NCI-H1436 (cell line): Measurements from ENCODE around the gene CRB2.
"Not testable (repeated sequence)": the region's sequence is repeated elsewhere in the genome, so short reads cannot be mapped to it uniquely, and the experiment has no call there.

Experiments
- DNase-seq: peaks from one replicate; lab custom pipeline; 2025; lab: John Stamatoyannopoulos, UW

The CRB2 gene

DNA sequence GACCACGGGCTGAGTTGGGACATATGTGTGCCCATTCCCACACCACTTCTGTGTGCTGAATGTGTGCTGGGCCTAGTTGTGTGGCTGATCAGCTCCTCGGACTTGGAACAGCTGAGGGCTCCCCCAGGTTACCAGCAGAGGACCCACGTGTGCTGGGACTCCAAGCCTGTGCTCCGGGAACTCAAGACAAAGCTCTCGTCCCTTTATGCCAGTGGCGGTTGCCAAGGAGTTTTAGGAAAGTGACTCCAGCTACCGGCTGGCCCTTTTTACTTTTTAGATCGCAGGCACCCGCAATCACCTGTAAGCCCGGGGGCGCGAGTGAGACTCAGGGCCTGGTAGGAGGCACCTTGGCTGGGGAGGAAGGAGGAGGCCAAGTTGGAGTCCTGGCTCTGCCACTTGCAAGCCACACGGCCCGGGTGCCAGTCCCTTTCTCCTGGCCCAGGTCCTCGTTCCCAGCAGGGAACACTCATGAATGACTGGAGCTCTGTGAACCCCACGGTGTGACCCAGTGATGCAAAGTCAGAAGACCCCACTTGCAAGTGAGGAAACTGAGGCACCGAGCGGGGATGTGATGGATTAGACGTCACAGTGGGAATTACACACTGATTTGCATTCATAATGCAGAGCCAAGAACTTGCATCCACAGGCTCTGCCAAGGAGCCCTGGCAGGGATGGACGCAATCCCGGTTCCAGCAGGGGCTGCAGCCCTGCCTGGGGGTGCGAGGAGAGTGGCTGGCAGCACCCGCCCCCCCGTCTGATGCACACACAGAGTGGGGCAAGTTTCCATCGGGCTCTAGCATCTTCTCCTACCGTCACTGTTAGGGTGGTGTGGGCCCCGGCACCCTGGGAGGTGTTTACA, 26.9 kb downstream of the CRB2 start:
- DNase-seq: no peak

DNA sequence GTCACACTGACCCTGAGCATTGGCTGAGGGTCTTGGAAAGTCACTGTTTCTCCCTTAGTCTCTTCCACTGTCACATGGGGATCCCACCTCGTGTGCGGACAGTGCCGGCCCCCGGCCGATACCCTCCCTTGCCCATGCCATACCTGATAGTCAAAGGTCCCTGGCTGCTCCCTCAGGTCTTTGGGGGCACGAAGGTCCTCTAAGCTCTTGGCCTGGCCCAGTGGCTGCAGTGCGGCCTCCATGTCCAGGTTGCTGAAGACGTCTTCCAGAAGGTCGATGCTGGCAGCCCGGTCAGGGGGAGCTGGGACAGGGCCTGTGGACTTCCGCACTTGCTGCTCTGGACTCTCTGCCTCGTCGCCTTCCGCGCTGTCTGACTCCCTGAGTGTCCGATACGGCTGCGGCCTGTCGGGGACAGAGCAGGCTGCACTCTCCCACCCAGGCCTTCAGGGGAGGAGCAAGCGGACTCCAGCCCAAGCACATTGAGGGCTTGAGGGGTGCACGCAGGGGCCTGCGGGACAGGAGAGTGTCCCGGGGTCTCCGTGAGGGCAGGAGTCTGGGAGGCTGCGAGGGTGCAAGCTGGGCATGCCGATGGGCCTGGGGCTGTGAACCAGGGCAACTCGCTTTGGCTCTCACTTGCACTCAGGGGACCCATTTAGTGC, 27.6 kb downstream of the CRB2 start:
- no peak for DNase-seq

DNA sequence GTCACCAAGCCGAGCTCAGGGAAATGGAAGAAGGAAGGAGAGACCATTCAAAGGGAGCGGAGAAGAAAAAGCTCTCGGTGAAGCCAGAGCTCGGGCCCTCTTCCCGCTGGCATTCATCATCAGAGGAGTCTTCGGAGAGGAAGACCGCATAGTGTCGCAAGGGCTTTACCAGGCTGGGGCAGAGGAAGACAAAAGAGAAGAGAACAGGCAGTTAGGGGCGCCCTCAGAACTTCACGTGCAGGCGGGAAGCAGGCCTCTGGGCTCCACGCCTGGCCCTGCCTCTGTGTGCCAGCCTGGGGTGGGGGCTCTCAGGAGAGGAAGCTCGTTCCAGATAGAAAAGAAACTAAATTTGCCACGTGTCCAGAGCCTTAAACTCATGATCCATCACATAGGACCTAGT, 31.7 kb downstream of the CRB2 start:
- DNase-seq: no peak

GRCh38 chr9:123389070-123389469, 33.1 kb downstream of the CRB2 start:
- DNase-seq: no peak

DNA sequence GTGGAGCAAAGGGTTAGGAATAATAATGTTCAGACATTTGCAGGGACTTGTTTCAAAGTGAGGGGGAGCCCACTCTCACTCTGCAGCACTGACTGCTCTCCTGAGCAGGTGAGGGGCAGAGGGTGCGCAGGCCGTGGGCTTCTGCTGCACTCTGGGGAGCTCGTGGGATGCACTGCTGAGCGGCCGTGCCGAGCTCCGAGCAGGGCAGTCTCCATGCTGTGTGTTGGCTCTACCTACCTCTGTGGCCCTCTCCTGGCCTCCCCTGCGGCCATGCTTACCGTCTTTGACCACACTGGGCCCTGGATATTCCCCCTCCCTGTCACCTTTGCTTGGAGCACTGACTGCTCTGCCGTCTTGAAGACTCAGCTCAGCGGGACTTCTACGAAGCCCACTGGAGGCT, 33.7 kb downstream of the CRB2 start:
- DNase-seq: no peak

GRCh38 chr9:123390337-123391135, 34.5 kb downstream of the CRB2 start:
- no peak for DNase-seq

GRCh38 chr9:123391233-123391632, 35.2 kb downstream of the CRB2 start:
- no peak for DNase-seq

- DNase-seq: no peak
Measured at GRCh38 chr9:123391946-123392345, 35.9 kb downstream of the CRB2 start.

GRCh38 chr9:123392802-123393201, 36.8 kb downstream of the CRB2 start:
- DNase-seq: no peak

DNA sequence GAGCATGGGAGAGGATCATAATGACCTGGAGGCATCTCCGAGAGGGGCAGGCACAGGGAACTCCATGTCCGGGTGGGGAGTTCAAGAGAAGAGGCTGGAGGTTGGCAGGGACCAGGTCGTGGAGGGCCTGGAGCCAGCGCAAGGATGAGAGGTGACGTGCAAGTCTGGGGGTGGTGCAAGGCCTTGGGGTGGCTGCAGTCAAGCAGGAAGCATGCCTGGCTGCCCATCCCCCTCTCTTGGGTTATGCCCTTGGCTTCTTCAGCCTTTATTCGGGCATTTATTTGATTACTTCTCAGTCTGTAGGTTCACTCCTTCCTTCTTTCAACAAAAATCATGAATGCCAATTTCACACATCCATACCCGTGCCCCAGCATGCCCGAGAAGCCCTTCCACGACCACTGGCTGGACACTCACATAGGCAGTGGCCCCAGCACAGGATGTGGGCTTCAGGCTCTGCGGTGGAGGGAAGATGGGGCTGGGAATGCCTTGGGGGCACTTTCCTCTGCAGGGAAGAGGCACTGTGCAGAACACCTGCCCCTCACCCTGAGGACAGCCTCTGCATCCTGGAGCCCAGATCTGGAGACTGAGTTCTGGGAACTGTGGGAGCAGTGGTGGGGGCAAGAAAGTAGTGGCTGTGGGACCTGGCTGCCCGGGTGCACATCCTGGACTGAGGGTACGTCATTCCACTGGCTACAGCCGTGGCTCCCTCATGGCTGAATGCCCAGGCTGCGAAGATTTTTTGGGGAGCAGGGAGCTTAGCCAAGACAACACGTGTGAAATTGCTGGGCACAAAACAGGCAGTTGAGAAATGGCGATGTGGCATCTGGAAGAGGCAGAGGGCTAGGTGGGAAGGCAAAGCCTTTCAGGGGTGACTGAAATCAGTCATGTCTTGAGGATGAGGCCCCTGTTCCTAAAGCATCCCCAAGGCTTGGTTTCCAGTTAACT, 38.6 kb downstream of the CRB2 start:
- no peak for DNase-seq

- DNase-seq: peak; percentile 20
Measured at GRCh38 chr9:123395276-123395688, 39.3 kb downstream of the CRB2 start.

- no peak for DNase-seq
Measured at GRCh38 chr9:123395689-123396511, 39.9 kb downstream of the CRB2 start.

DNA sequence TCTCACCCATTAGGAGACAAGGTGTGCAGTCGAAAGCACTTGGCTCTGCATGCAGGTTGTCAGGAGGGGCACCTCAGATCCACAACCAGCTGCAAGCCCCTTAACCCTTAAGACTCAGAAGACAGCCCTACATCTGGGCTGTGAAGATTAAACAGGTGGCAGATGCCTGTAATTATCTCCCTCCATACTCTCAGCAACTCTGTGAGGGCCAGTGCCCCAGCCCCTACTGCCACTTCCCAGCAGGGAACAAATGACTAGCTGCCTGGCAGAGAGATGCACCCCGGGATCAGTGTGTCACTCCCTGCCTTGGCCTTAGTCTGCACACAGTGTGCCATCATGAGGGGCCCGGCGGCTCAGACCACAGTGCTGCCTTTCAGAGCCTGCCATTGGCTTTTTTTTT, 42.0 kb downstream of the CRB2 start:
- no peak for DNase-seq

- not testable (repeated sequence) for DNase-seq
Measured at GRCh38 chr9:123398938-123399337, 42.9 kb downstream of the CRB2 start.

DNA sequence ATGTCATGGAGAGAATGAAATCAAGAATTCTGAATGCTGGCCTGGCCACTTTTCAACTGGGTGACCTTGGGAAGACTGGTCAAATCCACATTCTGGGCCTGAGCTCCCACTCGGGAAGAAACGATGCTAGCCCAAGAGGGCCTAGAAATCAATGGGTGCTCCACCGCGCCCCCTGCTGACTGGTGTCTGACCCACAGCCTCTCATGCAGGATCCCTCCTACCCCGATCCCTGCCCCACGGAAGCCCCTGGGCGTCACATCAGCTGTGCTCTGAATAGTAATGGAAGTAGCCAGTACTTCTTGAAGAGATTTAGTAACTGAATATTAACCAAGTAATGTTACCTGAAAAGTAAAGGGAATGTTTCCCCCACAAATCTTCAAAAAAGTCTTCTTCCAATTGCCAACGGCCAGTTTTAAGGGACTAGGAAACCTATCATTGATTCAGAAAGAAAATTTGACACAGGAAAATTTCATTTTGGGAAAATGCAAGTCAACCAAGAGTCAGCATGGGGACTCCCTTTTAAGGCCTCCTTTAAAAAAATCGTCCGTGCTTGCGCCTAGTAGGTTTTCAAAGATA, 43.9 kb downstream of the CRB2 start:
- no peak for DNase-seq

- no peak for DNase-seq
Measured at GRCh38 chr9:123400926-123401503, 45.0 kb downstream of the CRB2 start.

DNA sequence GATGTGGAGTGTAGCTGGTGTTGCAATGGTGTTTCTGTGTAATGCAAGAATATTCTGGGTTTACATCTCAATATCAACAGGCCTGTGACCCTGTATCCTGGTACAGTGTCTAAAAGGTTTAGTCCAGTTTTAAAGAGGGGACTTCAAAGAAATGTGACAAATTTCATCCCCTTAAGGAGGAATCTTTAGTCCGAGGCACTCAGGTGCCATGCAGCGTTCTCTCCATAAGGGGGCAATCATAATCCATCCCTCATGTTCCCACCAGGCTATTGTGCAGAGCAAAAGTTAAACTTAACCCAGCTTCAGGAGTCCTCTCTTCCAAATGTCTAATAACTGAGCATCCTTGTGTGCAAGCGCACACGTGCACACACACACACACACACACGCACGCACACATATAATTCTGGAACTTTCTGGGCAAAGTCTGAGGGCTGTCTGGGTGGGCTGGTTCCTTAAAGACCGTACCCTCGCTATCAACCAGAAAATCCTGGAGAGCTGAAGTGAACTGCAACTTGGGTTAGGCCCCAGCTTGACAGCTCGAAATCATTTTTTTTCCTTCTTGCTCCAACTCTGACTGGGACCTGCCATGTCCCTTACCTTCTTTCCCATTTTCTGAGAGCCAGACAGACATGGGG, 46.0 kb downstream of the CRB2 start:
- DNase-seq: peak; percentile 24

DNA sequence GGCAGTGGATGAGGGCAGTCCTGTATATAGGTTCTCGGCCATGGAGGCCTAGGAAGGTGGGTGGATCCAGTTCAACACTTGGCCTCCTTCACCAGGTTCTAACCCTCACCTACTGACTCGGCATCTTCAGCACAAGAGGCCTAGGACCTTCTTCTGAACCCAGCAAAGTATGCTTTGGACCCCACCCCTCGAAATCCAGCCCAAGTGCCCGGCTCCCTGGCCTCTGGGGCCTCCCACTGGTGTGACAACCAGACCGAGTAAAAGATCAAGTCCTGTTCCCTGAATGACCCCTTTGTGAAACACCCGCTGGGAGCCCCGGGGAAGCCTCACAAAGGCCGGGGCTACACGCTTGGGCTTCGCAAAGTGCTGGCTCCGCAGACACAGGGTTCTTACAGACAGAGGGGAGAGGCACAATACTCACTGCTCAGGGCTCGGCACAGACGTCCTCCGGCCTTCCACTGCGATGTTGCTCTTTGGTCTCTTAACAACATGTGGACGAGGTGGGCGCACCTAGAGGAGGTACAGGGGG, 47.0 kb downstream of the CRB2 start:
- no peak for DNase-seq

DNA sequence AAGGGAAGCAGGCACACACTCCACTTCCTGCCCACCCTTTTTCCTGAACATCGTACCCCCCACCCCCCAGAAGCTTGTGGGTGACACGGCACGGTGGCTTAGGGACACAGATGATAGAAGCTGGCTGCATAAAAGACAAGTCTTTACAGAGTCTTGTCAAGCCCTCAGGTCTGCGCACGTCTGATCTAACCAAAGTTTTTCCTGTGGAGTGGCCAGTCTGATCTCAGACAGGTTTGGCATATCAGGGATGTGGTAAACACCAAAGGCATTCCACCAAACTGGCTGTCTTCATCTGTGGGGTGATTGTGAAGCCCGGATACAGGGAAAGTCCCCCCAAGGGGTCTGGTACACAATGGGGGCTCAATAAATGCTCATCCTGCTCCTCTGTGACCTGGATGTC, 50.0 kb downstream of the CRB2 start:
- no peak for DNase-seq
